Tibial artery (tissue), 4 donors: ENCODE data around the gene DEAF1.
"Not testable (repeated sequence)": the region's sequence is repeated elsewhere in the genome, so short reads cannot be mapped to it uniquely, and the experiment has no call there.

ENCODE experiments used
- DNase-seq, 2 donors: peaks; one replicate each; pipeline ENCODE4 v3.0.0-alpha.2; 2019
- H3K27ac ChIP-seq, 2 donors: fragments of 200-600 bp; sonication (generic) in 1 of 2; 1 replicate in 1 of 2; 2 replicates in 1 of 2; pipeline ENCODE4 v1.5.1; 2018 to 2019; ENCODE audit warnings: mild to moderate bottlenecking in 1 of 2
- H3K27me3 ChIP-seq, 2 donors: fragments of 200-600 bp; sonication (generic) in 1 of 2; one replicate each; pipeline versions ENCODE4 v1.5.1 to v1.6.0; 2016 to 2019
- H3K36me3 ChIP-seq, 3 donors: fragments of 200-600 bp; sonication (generic) in 2 of 3; one replicate each; pipeline ENCODE4 v1.5.1; 2016 to 2019; ENCODE audit warnings: mild to moderate bottlenecking in 2 of 3
- H3K4me1 ChIP-seq, 4 donors: fragments of 200-600 bp; sonication (generic) in 2 of 4; 1 replicate in 3 of 4; 2 replicates in 1 of 4; pipeline ENCODE4 v1.5.1; 2016 to 2019
- H3K4me3 ChIP-seq, 2 donors: fragments of 200-600 bp; sonication (generic) in 1 of 2; 1 replicate in 1 of 2; 2 replicates in 1 of 2; pipeline ENCODE4 v1.5.1; 2018 to 2019; ENCODE audit warnings: mild to moderate bottlenecking in 2 of 2
- H3K9me3 ChIP-seq, 3 donors: fragments of 200-600 bp; sonication (generic) in 1 of 3; one replicate each; pipeline ENCODE4 v1.5.1; 2016 to 2019
- intact Hi-C: fragments of 100-400 bp; cut with DNase I; formaldehyde crosslinking; loops from one replicate; pipeline ENCODE4 v1.15.0; 2023; ENCODE audit warnings: low total_unique reads
- TF ChIP-seq, protein P1 (sequence below), 2 experiments: fragments of 200-600 bp in 1 of 2; fragments of 450-650 bp in 1 of 2; IDR thresholded peaks; one replicate each; pipeline ENCODE4 v1.5.1; 2017 to 2019; ENCODE audit warnings: antibody characterized with exemption in 2 of 2, mild to moderate bottlenecking in 1 of 2, moderate library complexity in 1 of 2

Gene DEAF1

DNA sequence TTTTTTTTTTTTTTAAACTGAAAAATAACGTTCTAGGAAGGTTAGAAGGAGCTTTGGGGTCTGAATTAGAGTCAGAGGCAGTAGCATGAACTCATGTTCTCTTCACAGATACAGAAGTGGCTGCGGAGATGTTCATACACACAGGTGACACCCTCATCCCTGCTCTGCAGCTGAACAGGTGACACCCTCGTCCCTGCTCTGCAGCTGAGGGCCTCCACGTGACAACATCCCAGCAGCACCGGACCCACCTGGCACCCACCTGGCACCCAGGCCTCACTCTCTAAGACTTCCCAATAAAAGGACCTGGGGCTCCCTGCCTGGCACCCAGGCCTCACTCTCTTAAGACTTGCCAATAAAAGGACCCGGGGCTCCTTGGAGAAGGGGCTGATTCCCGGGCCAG is 38.2 kb downstream of the DEAF1 start:
- Histone ChIP-seq H3K27me3 (no peaks in the 10 kb centered on the region), H3K4me1 (no peaks in the 10 kb centered on the region), H3K9me3 (no peaks in the 10 kb centered on the region), H3K36me3 (peaks cover 7 to 64% (median 33%) of the 10 kb centered on the region in 3 donors), H3K4me3 (no peak overlapping the region), H3K27ac (no peak overlapping the region)
- TF ChIP-seq, protein P1, sequence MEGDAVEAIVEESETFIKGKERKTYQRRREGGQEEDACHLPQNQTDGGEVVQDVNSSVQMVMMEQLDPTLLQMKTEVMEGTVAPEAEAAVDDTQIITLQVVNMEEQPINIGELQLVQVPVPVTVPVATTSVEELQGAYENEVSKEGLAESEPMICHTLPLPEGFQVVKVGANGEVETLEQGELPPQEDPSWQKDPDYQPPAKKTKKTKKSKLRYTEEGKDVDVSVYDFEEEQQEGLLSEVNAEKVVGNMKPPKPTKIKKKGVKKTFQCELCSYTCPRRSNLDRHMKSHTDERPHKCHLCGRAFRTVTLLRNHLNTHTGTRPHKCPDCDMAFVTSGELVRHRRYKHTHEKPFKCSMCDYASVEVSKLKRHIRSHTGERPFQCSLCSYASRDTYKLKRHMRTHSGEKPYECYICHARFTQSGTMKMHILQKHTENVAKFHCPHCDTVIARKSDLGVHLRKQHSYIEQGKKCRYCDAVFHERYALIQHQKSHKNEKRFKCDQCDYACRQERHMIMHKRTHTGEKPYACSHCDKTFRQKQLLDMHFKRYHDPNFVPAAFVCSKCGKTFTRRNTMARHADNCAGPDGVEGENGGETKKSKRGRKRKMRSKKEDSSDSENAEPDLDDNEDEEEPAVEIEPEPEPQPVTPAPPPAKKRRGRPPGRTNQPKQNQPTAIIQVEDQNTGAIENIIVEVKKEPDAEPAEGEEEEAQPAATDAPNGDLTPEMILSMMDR (IDR thresholded peaks at IDR 0.05), result no peak
- intact Hi-C loops, result no loop called here
- no peak for DNase-seq

DNA sequence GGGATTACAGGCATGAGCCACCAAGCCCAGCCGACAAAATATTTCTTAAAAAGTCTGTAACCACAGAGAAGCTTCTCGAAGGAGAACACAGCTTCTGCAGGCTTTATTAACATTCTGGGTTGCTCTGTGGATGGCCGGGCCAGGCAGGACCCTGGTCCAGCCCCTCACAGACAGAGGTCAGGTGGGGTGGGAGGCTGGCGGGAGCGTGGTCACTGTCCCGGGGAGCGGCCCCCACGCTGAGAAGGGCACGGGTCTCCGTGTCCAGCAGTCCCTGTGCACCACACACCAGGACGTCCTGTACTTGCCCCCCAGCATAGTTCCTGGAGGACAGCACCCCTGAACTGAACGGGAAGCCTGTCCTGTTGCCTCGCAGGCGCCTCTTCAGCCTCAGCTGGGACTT is 38.6 kb downstream of the DEAF1 start:
- intact Hi-C loops, result no loop called here
- TF ChIP-seq, protein P1 (IDR thresholded peaks at IDR 0.05), result no peak
- Histone ChIP-seq H3K27me3 (no peaks in the 10 kb centered on the region), H3K4me1 (no peaks in the 10 kb centered on the region), H3K36me3 (peaks cover 8 to 64% (median 31%) of the 10 kb centered on the region in 3 donors), H3K9me3 (no peaks in the 10 kb centered on the region), H3K4me3 (no peak overlapping the region), H3K27ac (no peak overlapping the region)
- DNase-seq, result no peak

DNA sequence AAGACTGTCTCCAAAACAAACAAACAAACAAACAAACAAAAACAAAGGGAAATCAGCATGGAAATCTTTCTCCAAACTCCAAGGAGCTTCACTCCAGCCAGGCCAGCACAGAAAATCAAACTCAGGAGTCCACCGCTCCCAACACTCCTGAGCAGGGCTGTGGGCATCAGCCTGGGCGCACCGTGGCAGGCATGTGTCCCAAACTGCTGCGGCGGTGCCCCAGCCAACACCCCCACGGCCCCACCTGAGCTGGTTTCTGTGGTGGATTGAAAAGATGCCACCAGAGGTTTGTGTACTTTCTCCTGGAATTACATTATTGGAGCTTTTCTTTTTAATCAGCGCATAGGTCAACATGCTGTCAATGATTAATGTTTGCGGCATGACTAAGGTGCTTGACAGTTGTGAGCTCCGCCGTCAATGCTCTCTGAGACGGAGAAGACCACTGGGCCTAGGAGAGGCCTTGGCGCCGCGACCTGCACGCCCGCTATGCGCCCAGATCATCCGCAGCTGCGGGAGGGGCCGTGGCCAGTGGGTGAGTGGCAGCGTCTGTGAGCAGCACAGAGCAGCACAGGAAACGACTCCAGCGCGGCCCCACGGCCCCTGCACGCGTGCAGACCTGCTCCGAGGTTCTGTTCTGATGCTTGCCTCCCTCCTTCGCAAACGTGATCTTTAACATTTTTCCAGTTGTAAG is 39.8 kb downstream of the DEAF1 start:
- intact Hi-C loops, result no loop called here
- TF ChIP-seq, protein P1 (IDR thresholded peaks at IDR 0.05), result no peak
- H3K9me3 ChIP-seq, result no peaks in the 10 kb centered on the region
- H3K27ac ChIP-seq, result no peak overlapping the region
- H3K4me1 ChIP-seq, result no peaks in the 10 kb centered on the region
- H3K4me3 ChIP-seq, result no peak overlapping the region
- no peaks in the 10 kb centered on the region for H3K27me3 ChIP-seq
- DNase-seq, result no peak
- peaks cover 15 to 62% (median 32%) of the 10 kb centered on the region in 3 donors for H3K36me3 ChIP-seq

DNA sequence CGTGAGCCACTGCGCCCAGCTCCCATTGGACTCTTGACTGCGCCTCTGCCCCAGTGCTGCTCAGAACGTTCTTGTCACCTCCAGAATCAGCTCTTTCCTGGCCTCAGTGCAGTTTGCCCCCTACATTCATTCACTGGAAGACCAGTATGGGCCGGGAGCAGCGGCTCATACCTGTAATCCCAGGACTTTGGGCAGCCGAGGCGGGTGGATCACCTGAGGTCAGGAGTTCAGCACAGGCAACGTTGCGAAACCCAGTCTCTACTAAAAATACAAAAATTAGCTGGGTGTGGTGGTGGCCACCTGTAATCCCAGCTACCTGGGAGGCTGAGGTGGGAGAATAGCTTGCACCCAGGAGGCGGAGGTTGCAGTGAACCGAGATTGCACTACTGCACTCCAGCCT is 40.6 kb downstream of the DEAF1 start:
- H3K27ac ChIP-seq, intact Hi-C loops, H3K4me3 ChIP-seq: not testable (repeated sequence)

DNA sequence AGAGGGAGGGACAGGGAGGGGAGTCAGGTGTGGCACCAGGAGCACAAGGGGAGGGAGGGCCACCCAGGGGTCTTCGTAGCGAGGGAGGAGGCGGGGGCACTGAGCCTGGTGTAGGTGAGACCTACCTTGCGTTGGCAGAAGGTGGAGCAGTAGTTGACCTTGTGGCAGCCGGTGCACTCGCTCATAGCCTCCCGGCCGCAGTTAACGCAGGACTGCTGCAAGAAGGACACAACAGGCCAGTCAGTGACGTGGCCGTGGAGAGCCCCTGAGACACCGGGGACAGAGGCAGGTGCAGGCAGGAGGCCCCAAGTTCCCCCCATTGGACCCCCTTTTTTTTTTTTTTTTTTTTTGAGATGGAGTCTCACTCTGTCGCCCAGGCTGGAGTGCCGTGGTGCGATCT is 41.2 kb downstream of the DEAF1 start:
- no peaks in the 10 kb centered on the region for H3K4me1 ChIP-seq
- TF ChIP-seq, protein P1 (IDR thresholded peaks at IDR 0.05), result no peak
- H3K36me3 ChIP-seq, result peaks cover 15 to 49% (median 21%) of the 10 kb centered on the region in 3 donors
- no peak overlapping the region for H3K4me3 ChIP-seq
- intact Hi-C loops, result no loop called here
- H3K27ac ChIP-seq, result no peak overlapping the region
- no peak for DNase-seq
- H3K27me3 ChIP-seq, result no peaks in the 10 kb centered on the region
- no peaks in the 10 kb centered on the region for H3K9me3 ChIP-seq

More for the DNA sequence above, 40.6 kb downstream of the DEAF1 start:
- H3K27me3 ChIP-seq, H3K4me1 ChIP-seq, H3K9me3 ChIP-seq, DNase-seq: not testable (repeated sequence)
- H3K36me3 ChIP-seq, result peaks cover 15 to 55% (median 24%) of the 10 kb centered on the region in 3 donors

DNA sequence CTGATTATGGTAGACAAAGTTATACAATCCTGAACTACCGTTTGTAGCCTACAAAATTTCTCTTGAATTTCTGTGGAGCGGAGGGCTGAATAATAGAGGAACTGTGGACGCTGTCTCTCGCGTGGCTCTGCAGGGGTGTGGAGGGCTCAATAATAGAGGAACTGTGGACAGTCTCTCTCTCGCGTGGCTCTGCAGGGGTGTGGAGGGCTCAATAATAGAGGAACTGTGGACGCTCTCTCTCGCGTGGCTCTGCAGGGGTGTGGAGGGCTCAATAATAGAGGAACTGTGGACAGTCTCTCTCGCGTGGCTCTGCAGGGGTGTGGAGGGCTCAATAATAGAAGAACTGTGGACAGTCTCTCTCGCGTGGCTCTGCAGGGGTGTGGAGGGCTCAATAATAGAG is 41.9 kb downstream of the DEAF1 start:
- H3K27ac ChIP-seq, H3K4me3 ChIP-seq, H3K9me3 ChIP-seq, H3K4me1 ChIP-seq, DNase-seq, H3K27me3 ChIP-seq, intact Hi-C loops: not testable (repeated sequence)
- peaks cover 11 to 42% (median 15%) of the 10 kb centered on the region in 3 donors for H3K36me3 ChIP-seq
